PFSK-1 (cell line): ENCODE data around the gene CYSTM1.

Experiments
- FOXP2 ChIP-seq: optimal IDR thresholded peaks from 2 replicates; pipeline ENCODE3; 2011; ENCODE audit warnings: borderline replicate concordance, control low read depth, inconsistent platforms; ENCODE audit not compliant: insufficient read depth; ENCODE audit errors: extremely low read length, extremely low read depth
- POLR2AphosphoS5 ChIP-seq: IDR thresholded peaks from 2 replicates; pipeline ENCODE4 v1.6.1; 2012; ENCODE audit warnings: low read depth, mild to moderate bottlenecking, control low read depth, low read length, moderate library complexity
- REST ChIP-seq, 2 experiments: IDR thresholded peaks; 2 replicates each; pipeline versions ENCODE4 v1.6.1 to v1.8.0; 2011 to 2012; ENCODE audit warnings: low read depth in 2 of 2, low read length in 2 of 2, control low read depth in 1 of 2, inconsistent platforms in 1 of 2, mild to moderate bottlenecking in 1 of 2, moderate library complexity in 1 of 2; ENCODE audit not compliant: insufficient read depth in 1 of 2
- SIN3A ChIP-seq: IDR thresholded peaks from 2 replicates; pipeline ENCODE4 v1.6.1; 2012; ENCODE audit warnings: mild to moderate bottlenecking, low read length, moderate library complexity, borderline replicate concordance; ENCODE audit not compliant: insufficient read depth
- TAF1 ChIP-seq: IDR thresholded peaks from 2 replicates; pipeline ENCODE4 v1.6.1; 2012; ENCODE audit warnings: low read length, control low read depth, borderline replicate concordance; ENCODE audit not compliant: insufficient read depth

The CYSTM1 gene

GRCh38 chr5:140222416-140222815 is 47.4 kb downstream of the CYSTM1 start:
- TF ChIP-seq REST (IDR thresholded peaks at IDR 0.05; ENCODE audit: insufficient read depth in 1 of 2, low read depth in 2 of 2, low read length in 2 of 2) (no peak), SIN3A (no peak), FOXP2 (no peak), TAF1 (no peak), POLR2AphosphoS5 (no peak)

- TF ChIP-seq POLR2AphosphoS5 (no peak), REST (IDR thresholded peaks at IDR 0.05; ENCODE audit: insufficient read depth in 1 of 2, low read depth in 2 of 2, low read length in 2 of 2) (no peak), FOXP2 (no peak), SIN3A (no peak), TAF1 (no peak)
Measured at GRCh38 chr5:140223567-140223966, 48.6 kb downstream of the CYSTM1 start.

DNA sequence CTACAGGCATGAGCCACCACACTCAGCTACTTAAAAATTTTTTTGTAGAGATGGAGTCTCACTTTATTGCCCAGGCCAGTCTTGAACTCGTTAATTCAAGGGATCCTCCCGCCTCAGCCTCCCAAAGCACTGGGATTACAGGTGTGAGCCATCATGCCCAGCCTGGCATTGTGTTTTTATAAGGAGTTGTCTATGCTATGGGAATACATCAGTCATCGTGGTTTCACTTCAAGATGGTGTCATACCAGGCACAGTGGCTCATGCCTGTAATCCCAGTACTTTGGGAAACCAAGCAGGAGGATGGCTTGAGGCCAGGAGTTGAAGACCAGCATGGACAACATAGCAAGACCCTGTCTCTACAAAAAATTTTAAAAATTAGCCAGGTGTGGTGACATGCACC is 49.7 kb downstream of the CYSTM1 start:
- TF ChIP-seq POLR2AphosphoS5 (no peak), SIN3A (no peak), TAF1 (no peak), REST (IDR thresholded peaks at IDR 0.05; ENCODE audit: insufficient read depth in 1 of 2, low read depth in 2 of 2, low read length in 2 of 2) (no peak), FOXP2 (no peak)

DNA sequence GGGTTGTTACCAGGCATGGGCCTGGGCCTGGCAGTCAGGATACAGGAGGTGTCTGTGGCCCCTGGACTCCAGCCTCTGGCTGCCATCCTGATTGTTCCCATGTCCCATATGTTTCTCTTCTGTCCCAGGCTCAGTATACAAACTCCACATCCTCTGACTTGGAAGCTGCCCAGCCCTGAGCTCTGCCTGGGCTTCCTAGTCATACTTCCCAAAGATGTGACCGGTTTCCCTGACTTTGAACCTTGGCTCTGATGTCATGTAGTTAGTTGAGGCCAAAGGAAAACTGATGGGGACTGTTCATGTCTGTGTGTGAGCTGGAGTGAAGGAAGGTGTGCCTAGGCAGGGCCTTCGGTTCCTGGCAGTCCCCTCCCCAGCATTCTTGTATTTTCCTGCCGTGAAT is 50.4 kb downstream of the CYSTM1 start:
- no peak for TF ChIP-seq FOXP2
- TF ChIP-seq TAF1: no peak
- TF ChIP-seq POLR2AphosphoS5: no peak
- no peak for TF ChIP-seq REST (IDR thresholded peaks at IDR 0.05; ENCODE audit: insufficient read depth in 1 of 2, low read depth in 2 of 2, low read length in 2 of 2)
- TF ChIP-seq SIN3A: no peak

DNA sequence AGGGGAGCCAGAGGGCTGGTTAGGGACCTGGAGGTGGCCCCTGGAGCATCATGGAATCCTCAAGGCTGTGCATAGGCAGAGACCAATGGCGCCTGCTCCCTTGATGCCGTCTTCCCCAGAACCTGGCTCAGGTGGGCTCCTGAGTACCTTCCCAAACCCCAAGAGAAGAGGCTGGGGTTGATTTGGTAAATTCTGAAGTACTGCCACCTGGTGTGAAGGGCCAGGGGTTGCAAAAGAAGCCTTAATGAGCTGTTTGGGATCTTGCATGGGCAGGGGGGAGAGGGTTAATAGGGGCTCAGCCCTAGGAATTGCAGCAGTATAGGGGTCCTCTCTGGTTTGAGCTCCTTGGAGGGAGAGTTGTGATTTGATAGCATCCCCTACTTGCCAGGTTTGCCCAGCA is 52.1 kb downstream of the CYSTM1 start:
- no peak for TF ChIP-seq REST (IDR thresholded peaks at IDR 0.05; ENCODE audit: insufficient read depth in 1 of 2, low read depth in 2 of 2, low read length in 2 of 2)
- TF ChIP-seq POLR2AphosphoS5: no peak
- TF ChIP-seq TAF1: no peak
